ENCODE measurements around the gene COX19.

DNA sequence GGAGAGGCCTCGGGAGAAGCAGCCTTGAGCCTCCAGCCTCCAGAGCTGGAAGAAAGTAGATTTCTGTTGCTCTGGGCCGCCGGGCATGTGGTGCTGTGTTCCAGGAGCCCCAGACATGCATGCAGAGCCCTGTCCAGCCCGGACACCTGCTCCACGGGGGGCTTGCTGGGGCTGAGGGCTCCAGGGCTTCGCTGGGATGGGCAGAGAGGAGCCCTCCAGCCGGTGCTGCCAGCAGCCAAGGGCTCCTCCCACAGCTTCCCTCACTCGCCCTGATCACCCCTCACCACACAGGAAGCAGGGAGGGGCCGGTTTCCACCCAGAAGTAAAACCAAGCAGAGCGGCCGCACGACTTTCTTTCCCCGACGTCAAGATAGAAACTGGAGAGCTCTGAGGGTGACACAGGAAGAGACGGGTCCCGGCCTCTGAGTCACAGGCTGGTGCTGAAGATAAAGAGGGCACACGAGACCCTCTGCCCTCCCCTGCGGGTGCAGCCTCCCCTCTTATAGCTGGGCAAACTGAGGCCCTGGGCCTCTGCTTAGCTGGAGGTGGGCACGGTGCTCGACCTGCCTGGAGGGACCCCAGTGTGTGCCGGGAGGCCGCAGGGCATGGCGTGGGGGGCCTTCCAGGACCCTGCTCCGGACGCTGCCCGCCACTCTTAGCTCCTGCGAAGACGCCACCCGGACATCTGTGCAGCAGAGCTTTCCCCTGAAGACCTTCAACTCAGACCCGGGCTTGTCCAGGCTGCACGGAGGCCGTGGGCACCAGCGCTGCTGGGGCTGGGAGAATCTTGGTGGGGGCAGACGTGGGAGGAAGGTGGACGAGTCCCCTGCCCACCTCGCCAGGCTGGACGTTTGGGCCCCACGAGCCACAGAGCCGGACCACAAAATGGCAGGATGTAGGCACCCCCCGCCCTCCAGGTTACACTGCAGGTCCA is 52.0 kb downstream of the COX19 start:
- TF ChIP-seq, protein P1, sequence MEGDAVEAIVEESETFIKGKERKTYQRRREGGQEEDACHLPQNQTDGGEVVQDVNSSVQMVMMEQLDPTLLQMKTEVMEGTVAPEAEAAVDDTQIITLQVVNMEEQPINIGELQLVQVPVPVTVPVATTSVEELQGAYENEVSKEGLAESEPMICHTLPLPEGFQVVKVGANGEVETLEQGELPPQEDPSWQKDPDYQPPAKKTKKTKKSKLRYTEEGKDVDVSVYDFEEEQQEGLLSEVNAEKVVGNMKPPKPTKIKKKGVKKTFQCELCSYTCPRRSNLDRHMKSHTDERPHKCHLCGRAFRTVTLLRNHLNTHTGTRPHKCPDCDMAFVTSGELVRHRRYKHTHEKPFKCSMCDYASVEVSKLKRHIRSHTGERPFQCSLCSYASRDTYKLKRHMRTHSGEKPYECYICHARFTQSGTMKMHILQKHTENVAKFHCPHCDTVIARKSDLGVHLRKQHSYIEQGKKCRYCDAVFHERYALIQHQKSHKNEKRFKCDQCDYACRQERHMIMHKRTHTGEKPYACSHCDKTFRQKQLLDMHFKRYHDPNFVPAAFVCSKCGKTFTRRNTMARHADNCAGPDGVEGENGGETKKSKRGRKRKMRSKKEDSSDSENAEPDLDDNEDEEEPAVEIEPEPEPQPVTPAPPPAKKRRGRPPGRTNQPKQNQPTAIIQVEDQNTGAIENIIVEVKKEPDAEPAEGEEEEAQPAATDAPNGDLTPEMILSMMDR (IDR thresholded peaks at IDR 0.05) = no peak
- TF ChIP-seq POLR2AphosphoS5 (IDR thresholded peaks at IDR 0.05; ENCODE audit: insufficient read depth in 1 of 2, low read depth in 1 of 2) (peak in 1 of 2 donors; percentile 52), POLR2A (IDR thresholded peaks at IDR 0.05) (no peak)
